ENCODE results near the gene P4HB. TPM values are rescaled to one million over a fixed set of nuclear protein-coding genes. Genes with fewer than 3 reads are reported as not detected.

P4HB gene
- total and polyA plus RNA-seq, 2 experiments from 2014 or later = 1,651 to 3,203 TPM

DNA sequence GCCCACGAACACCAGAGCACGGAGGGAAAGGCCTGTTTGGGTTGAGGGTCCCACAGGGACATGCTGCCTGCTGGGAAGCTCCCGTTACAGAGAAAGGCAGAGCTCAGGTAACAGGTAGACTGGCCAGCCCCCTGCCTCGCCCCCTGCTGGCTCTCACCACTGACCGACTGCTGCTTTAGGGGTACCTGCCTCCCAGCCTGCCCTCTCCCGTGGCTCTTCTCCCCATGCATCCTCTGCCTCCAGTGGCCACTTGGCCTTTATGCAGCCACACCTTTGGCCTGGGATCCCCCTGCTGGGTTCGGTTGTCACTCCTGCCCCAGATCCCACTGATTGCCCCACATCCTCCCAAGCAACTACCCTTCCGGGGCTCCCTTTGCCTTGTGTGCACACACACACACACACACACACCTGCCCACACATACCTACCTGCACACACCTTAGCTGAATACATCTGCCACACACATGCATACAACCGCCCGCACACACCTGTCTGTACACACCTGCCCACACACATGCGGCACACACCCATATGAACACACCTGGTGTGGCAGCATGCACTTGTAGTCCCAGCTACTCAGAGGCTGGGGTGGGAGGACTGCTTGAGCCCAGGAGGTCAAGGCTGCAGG lies 34.4 kb downstream of the P4HB start:
- Histone ChIP-seq H3K9me3 (ENCODE audit: low read depth) (no peaks in the 10 kb centered on the region), H3K4me1 (ENCODE audit: insufficient read depth) (no peaks in the 10 kb centered on the region), H3K9ac (no peak overlapping the region), H3K79me2 (ENCODE audit: insufficient read depth) (peaks cover 35% of the 10 kb centered on the region), H2AFZ (no peak overlapping the region), H3K4me2 (ENCODE audit: unreplicated experiment) (no peak overlapping the region), H3F3A (ENCODE audit: insufficient read depth) (no peaks in the 10 kb centered on the region), H4K20me1 (ENCODE audit: insufficient read depth) (no peaks in the 10 kb centered on the region), H3K4me3 (no peak overlapping the region), H3K9me2 (ENCODE audit: insufficient read depth) (no peaks in the 10 kb centered on the region), H3K27ac (no peak overlapping the region), H3K36me3 (ENCODE audit: low read depth) (no peaks in the 10 kb centered on the region), H3K27me3 (replicated peaks; ENCODE audit: insufficient read depth) (no peaks in the 10 kb centered on the region)
- in situ Hi-C loops (cut with MboI) = no loop called here
- no peak for DNase-seq
- TF ChIP-seq EZH2 (IDR thresholded peaks at IDR 0.05; ENCODE audit: insufficient read depth, poor library complexity, severe bottlenecking) (no peak), EZH2phosphoT487 (IDR thresholded peaks at IDR 0.05; ENCODE audit: insufficient read depth, low read depth) (no peak)
- WGBS, 2 experiments (ENCODE audit: low coverage in 1 of 2, low lambda C conversion rate in 2 of 2, missing lambda C conversion rate in 2 of 2) = 86 to 88% methylated on average over 11 of the region's 11 CpGs

DNA sequence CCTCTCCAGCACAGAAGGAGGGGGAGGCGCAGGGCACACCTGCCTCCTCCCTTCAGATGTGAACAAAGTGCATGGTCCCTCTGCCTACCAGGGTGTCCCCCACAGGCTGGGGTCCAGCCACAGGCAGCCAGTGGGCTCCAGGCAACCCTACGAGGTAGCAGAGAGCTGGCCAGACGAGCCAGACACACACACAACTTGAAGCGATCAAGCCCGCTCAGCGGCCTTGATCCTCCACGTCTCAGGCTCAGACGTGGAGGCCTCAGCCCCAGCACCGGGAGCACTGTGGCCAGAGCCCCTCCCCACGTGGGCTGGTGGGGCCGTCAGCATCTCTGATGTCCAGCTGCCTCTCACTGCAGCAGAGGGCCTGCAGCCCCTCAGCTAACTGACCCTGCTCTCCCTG lies 35.7 kb downstream of the P4HB start:
- Histone ChIP-seq H3K9me3 (ENCODE audit: low read depth) (no peaks in the 10 kb centered on the region), H3K9ac (no peak overlapping the region), H3K27me3 (replicated peaks; ENCODE audit: insufficient read depth) (no peaks in the 10 kb centered on the region), H3K4me2 (ENCODE audit: unreplicated experiment) (no peak overlapping the region), H3F3A (ENCODE audit: insufficient read depth) (no peaks in the 10 kb centered on the region), H4K20me1 (ENCODE audit: insufficient read depth) (no peaks in the 10 kb centered on the region), H3K36me3 (ENCODE audit: low read depth) (no peaks in the 10 kb centered on the region), H3K4me1 (ENCODE audit: insufficient read depth) (no peaks in the 10 kb centered on the region), H3K79me2 (ENCODE audit: insufficient read depth) (peaks cover 22% of the 10 kb centered on the region), H3K9me2 (ENCODE audit: insufficient read depth) (no peaks in the 10 kb centered on the region), H3K27ac (no peak overlapping the region), H3K4me3 (no peak overlapping the region), H2AFZ (no peak overlapping the region)
- no peak for DNase-seq
- TF ChIP-seq EZH2phosphoT487 (IDR thresholded peaks at IDR 0.05; ENCODE audit: insufficient read depth, low read depth) = no peak
- TF ChIP-seq EZH2 (IDR thresholded peaks at IDR 0.05; ENCODE audit: insufficient read depth, poor library complexity, severe bottlenecking) = no peak
- in situ Hi-C loops (cut with MboI) = no loop called here
- WGBS, 2 experiments (ENCODE audit: low coverage in 1 of 2, low lambda C conversion rate in 2 of 2, missing lambda C conversion rate in 2 of 2) = 93 to 94% methylated on average over 10 to 11 of the region's 11 CpGs

DNA sequence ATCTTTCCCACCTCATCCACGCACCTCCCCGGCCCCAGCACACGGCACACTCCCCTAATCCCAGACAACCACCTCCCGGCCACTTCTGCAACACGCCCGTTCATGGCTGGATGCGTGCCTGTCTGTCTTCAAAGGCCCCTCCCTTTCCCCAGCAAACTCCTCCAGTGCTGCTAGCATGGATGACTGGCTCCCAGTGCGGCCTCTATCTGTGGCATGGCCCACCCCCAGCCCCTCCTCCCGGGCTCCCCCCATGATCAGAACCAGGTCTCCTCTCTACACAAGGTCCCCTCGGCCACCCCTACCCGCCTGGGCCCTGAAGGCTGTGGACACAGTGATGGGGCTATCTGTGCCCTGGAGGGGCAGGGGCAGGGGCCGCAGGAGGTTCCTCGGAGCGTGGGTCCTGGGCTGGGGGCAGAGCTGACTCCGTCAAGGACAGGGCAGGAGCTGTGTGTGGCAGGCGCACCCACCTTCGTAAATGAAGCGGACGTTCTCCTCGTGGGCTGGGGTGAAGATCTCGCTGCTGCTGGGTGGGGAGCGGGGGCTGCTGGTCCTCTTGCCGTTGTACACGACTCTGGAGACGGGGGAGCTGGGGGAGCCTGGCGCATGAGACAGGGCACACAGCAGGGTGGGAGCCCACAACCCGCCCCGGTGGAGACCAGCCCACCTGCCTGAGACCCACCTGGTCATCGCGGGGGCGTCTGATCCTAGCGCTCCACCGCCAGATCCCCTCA lies 36.4 kb downstream of the P4HB start:
- H3K79me2 ChIP-seq (ENCODE audit: insufficient read depth) = peaks cover 18% of the 10 kb centered on the region
- H3K4me3 ChIP-seq = no peak overlapping the region
- DNase-seq = no peak
- no peaks in the 10 kb centered on the region for H3K4me1 ChIP-seq (ENCODE audit: insufficient read depth)
- no peak overlapping the region for H2AFZ ChIP-seq
- H3F3A ChIP-seq (ENCODE audit: insufficient read depth) = no peaks in the 10 kb centered on the region
- 89 to 90% methylated on average over 24 to 33 of the region's 33 CpGs for WGBS, 2 experiments (ENCODE audit: low coverage in 1 of 2, low lambda C conversion rate in 2 of 2, missing lambda C conversion rate in 2 of 2)
- in situ Hi-C loops (cut with MboI) = no loop called here
- no peaks in the 10 kb centered on the region for H3K9me3 ChIP-seq (ENCODE audit: low read depth)
- no peaks in the 10 kb centered on the region for H4K20me1 ChIP-seq (ENCODE audit: insufficient read depth)
- no peak overlapping the region for H3K9ac ChIP-seq
- H3K27me3 ChIP-seq (replicated peaks; ENCODE audit: insufficient read depth) = no peaks in the 10 kb centered on the region
- H3K9me2 ChIP-seq (ENCODE audit: insufficient read depth) = no peaks in the 10 kb centered on the region
- no peak overlapping the region for H3K4me2 ChIP-seq (ENCODE audit: unreplicated experiment)
- TF ChIP-seq EZH2 (IDR thresholded peaks at IDR 0.05; ENCODE audit: insufficient read depth, poor library complexity, severe bottlenecking) (no peak), EZH2phosphoT487 (IDR thresholded peaks at IDR 0.05; ENCODE audit: insufficient read depth, low read depth) (no peak)
- H3K36me3 ChIP-seq (ENCODE audit: low read depth) = no peaks in the 10 kb centered on the region
- no peak overlapping the region for H3K27ac ChIP-seq

DNA sequence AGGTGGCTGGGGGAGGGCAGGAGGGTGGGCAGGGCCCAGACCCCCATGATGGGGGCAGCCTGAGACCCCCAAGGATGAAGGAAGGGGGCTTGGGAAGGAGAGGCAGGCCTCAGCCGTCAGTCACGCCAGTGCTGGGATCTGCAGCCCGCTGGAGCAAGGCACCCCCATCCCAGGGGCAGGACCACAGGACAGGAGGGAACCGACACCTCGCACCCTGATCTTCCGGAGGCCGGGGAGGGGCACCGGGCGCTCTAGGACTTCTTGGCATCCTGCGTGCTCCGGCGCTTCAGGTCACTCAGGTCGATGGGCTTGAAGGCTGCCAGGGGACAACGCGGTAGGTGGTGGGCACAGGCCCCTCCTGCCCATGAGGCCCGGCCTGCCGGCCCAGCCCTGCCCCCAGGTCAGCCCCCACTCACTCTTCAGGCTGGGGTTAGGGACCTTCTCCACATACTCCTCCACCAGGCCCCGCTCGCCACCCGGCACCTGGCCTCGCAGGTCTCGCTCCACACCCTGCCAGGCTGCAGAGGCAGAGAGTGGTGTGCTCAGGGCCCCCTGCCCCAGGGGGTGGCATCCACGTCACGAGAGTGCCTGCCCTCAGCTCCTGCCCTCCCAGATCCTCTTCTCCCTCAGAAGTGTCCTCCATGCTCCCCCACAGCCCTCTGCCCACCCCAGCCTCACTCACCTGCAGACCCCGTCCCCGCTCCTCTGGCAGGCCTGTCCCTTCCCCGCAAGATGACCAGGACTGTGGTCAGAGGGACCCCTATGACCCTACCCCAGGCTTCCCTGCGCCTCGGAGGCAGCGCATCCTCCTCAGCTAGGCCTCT lies 37.1 kb downstream of the P4HB start:
- H3K9ac ChIP-seq = no peak overlapping the region
- no peaks in the 10 kb centered on the region for H3K27me3 ChIP-seq (replicated peaks; ENCODE audit: insufficient read depth)
- in situ Hi-C loops (cut with MboI) = no loop called here
- no peaks in the 10 kb centered on the region for H3K9me3 ChIP-seq (ENCODE audit: low read depth)
- H3K9me2 ChIP-seq (ENCODE audit: insufficient read depth) = no peaks in the 10 kb centered on the region
- H3K4me3 ChIP-seq = no peak overlapping the region
- no peak overlapping the region for H2AFZ ChIP-seq
- H3K27ac ChIP-seq = no peak overlapping the region
- H4K20me1 ChIP-seq (ENCODE audit: insufficient read depth) = no peaks in the 10 kb centered on the region
- no peak overlapping the region for H3K4me2 ChIP-seq (ENCODE audit: unreplicated experiment)
- DNase-seq = no peak
- 92 to 93% methylated on average over 21 to 30 of the region's 30 CpGs for whole genome bisulfite sequencing, 2 experiments (ENCODE audit: low coverage in 1 of 2, low lambda C conversion rate in 2 of 2, missing lambda C conversion rate in 2 of 2)
- H3K79me2 ChIP-seq (ENCODE audit: insufficient read depth) = peaks cover 11% of the 10 kb centered on the region; the same call in 1 of the 2 replicates
- H3K36me3 ChIP-seq (ENCODE audit: low read depth) = no peaks in the 10 kb centered on the region
- TF ChIP-seq EZH2 (IDR thresholded peaks at IDR 0.05; ENCODE audit: insufficient read depth, poor library complexity, severe bottlenecking) = no peak
- no peak for TF ChIP-seq EZH2phosphoT487 (IDR thresholded peaks at IDR 0.05; ENCODE audit: insufficient read depth, low read depth)
- H3F3A ChIP-seq (ENCODE audit: insufficient read depth) = no peaks in the 10 kb centered on the region
- no peaks in the 10 kb centered on the region for H3K4me1 ChIP-seq (ENCODE audit: insufficient read depth)

All from GM23248 (cell line).